GM23338 (cell line): ENCODE data around the gene NME2.

Experiments used
- CTCF ChIP-seq, 2 experiments: fragments of 200-600 bp in 1 of 2; sonication (generic) in 1 of 2; conservative IDR thresholded peaks; 2 replicates each; pipeline versions ENCODE4 v1.5.1 to v1.6.1; 2016 to 2017; ENCODE audit warnings: antibody characterized with exemption in 2 of 2, low read depth in 2 of 2, mild to moderate bottlenecking in 2 of 2, moderate library complexity in 1 of 2
- ETS1 ChIP-seq: IDR thresholded peaks from 2 replicates; pipeline ENCODE4 v1.6.1; 2016; ENCODE audit warnings: antibody characterized with exemption
- EZH2 ChIP-seq: fragments of 200-600 bp; sonication (generic); IDR thresholded peaks from one replicate; pipeline ENCODE4 v1.8.0; 2017; ENCODE audit warnings: antibody characterized with exemption, mild to moderate bottlenecking, low read depth; ENCODE audit not compliant: unreplicated experiment
- EZH2phosphoT487 ChIP-seq: fragments of 200-600 bp; sonication (generic); IDR thresholded peaks from one replicate; pipeline ENCODE4 v1.8.1; 2018; ENCODE audit warnings: antibody characterized with exemption; ENCODE audit not compliant: unreplicated experiment
- NANOG ChIP-seq: IDR thresholded peaks from 2 replicates; pipeline ENCODE4 v1.6.1; 2016; ENCODE audit warnings: antibody characterized with exemption, borderline replicate concordance
- POLR2AphosphoS5 ChIP-seq: IDR thresholded peaks from 2 replicates; pipeline ENCODE4 v1.6.1; 2016; ENCODE audit warnings: antibody characterized with exemption, low read depth
- REST ChIP-seq: IDR thresholded peaks from one replicate; pipeline ENCODE4 v1.6.1; 2018; ENCODE audit warnings: antibody characterized with exemption; ENCODE audit not compliant: unreplicated experiment

- TF ChIP-seq POLR2AphosphoS5: no peak
- TF ChIP-seq CTCF (conservative IDR thresholded peaks at IDR 0.05; ENCODE audit: low read depth in 2 of 2): no peak
- TF ChIP-seq ETS1: no peak
- no peak for TF ChIP-seq EZH2phosphoT487
- TF ChIP-seq NANOG: no peak
- no peak for TF ChIP-seq REST
- no peak for TF ChIP-seq EZH2
Measured at GRCh38 chr17:51161541-51161940, 4.7 kb upstream of the NME2 start.
